Right ventricle myocardium inferior (tissue), 1 donor: ENCODE measurements around the gene IL20RA. TPM values are rescaled to one million over a fixed set of nuclear protein-coding genes. Genes with fewer than 3 reads are reported as not detected.

Source experiments
- ATAC-seq: fragments of 200-7000 bp; cut with Tn5 transposase; one replicate; pipeline ENCODE4 v1.9.1; 2020; ENCODE audit warnings: mild to moderate bottlenecking, moderate library complexity
- DNase-seq: peaks from one replicate; pipeline ENCODE4 v3.0.0; 2021; ENCODE audit errors: missing footprints
- intact Hi-C: fragments of 100-400 bp; cut with DNase I; formaldehyde crosslinking; loops from one replicate; pipeline ENCODE4 v1.11.0; 2022
- total RNA-seq: library from RNA; stranded (reverse); fragmentation: NEBNext Ultra II Directional; extraction: Animal tissue kit (Norgen Biotek cat#: 25700); gene quantifications from one replicate; pipeline ENCODE4 v1.2.1, GENCODE V29; 2021
- donor health status: DM: no; HTN: yes; CAD: no; lungs with severe emphysema.

IL20RA gene
- total RNA-seq, 1 donor from 2014 or later: 6.7 TPM

DNA sequence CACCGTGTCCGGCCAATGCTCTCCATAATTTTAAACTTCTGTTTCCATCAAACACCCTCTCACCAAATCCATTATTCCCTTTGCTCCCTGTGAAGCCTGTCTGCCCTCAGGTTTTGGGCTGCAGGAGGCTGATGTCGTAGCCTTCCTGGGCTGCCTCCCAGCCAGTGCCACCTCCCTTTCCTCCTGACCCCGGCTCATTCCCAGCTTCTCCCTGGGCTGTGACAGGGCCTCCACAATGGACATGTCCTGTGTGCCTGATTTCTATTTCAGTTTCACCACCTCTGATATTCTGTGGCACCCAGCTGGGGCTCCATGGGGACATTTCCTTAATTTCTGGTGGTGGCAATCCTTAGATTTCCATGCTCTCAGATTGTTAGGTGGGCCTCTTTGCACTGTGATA, 28.8 kb downstream of the IL20RA start:
- ATAC-seq (no peak), DNase-seq (no peak)
- intact Hi-C loops: loop anchor here (2.0 kb wide), 1 partner anchor 47 kb away; no protein-coding TSS in a partner anchor

DNA sequence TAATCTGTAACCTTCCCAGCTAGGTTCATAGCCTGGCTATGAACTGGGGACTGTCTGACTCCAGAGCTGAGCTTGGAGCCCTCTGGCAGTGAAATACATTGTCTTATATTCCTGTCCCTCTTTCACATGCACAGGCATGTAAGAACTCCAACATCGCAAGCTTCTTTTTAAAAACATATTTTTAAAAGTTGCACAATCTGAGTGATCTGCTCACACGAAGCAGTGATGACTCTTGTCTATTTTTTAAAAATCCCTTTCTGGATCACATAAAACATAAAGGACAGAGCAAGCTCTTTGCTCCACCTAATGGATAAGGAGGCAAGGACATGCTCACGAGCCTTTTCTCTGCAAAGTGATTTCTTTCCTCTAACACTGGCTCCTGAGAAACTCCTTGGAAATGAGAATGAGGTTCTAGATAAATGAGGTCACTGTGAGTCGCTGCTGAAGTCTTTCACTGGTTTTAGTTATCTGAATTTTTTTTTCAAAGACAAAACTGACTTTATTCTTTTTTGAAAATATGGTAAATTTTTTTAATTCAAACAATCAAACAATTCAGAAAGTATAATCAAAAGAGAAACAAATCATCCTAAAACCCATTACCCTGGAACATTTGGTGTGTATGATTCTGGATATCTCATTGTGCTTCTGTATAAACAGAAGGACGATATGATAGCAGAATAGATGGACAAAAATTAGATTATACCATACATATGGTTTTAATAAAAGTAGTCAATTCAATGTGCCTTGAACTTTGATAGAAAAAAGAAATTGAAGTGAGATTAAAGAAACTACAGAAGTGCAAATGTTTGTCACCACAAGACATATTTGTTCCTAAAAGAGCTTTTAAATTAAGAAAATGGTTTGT, 30.8 kb downstream of the IL20RA start:
- intact Hi-C loops: loop anchor here (5.0 kb wide), 2 partner anchors 167 to 367 kb away; no protein-coding TSS in a partner anchor
- ATAC-seq (peak; percentile 81), DNase-seq (no peak)

DNA sequence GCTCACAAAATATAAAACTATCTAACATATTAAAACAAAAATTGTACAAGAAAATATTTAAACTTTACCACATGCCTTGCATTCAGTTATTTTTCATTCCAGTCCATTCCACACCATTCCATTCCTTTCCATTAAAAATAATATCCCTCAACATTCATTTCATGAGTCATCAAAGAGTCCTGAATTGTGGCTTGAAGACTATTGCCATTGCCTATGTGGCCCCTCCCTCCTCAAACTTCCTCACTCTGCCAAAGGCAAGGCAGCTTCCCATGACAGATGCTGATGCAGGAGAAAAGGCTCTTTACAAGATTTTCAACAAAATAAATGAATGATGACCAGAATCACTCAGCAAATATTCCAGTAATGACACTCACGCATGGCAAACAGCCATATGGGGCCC, 31.7 kb downstream of the IL20RA start:
- ATAC-seq (no peak), DNase-seq (no peak)
- intact Hi-C loops: loop anchor here (5.0 kb wide), 2 partner anchors 166 to 366 kb away; no protein-coding TSS in a partner anchor

DNA sequence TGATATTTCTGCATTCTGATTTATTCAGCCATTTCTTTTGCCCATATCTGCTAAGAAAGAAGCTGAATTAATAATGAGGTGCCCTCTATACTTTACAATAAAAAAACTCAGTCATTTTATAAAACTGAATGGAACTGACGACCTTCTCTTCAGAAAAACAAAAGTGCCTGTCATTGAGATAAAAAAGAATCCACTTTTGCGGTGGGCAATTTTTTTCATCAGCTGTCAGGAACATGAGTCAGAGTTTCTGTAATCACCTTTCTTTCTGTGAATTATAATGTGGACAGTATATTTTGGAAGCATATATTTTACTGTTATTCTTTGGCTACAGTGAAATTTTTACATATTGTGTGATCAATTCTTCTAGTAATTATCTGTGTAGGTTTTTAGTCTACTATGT, 33.4 kb downstream of the IL20RA start:
- no peak for DNase-seq
- no peak for ATAC-seq
- intact Hi-C loops: loop anchor here (5.0 kb wide), 2 partner anchors 164 to 364 kb away; no protein-coding TSS in a partner anchor

DNA sequence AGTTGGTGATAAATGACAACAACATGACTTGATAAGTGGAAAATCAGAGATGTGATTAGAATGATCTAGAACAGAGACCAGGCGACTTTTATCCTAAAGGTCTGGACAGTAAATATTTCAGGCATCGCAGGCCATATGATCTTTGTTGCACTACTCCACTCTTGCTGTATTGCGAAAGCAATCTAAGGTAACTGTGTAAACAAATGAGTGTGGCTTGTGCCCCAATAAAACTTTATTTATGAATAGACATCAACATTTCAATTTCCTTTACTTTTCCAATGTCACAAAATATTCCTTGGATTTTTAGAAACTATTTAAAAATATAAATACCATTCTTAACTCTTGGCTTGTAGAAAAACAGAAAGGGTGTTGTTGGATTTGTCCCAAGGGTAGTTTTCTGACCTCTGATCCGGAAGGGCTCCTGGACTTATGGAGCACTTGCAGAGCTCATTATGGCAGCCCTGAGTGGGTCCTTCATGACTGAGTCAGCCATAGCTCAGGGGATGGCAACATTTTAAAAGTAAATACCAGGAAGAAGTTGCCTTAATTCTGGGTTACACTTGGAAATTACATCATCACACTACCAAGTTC, 34.5 kb downstream of the IL20RA start:
- no peak for ATAC-seq
- intact Hi-C loops: loop anchor here (5.0 kb wide), 2 partner anchors 163 to 363 kb away; no protein-coding TSS in a partner anchor

DNA sequence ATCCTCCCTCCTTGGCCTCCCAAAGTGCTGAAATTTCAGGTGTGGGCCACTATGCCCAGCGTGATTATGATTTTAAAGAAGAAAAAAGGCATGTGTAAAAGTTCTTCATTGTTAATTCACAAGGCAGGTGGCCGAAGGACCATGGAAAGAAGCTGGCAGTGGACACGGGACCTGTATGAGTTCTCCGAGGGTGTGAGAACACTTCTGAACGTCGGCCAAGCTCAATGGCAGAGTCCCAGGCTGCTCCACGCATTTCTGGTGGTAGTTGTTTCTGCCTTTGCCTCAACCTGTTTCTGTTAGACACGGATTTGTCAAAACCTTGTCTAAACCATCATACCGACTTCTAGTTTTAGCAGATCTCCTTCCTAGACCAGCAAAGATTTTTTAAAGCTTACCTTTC, 36.6 kb downstream of the IL20RA start:
- DNase-seq (no peak), ATAC-seq (peak; percentile 63)
- intact Hi-C loops: no loop called here

More for the DNA sequence above, 34.5 kb downstream of the IL20RA start:
- DNase-seq: no peak

DNA sequence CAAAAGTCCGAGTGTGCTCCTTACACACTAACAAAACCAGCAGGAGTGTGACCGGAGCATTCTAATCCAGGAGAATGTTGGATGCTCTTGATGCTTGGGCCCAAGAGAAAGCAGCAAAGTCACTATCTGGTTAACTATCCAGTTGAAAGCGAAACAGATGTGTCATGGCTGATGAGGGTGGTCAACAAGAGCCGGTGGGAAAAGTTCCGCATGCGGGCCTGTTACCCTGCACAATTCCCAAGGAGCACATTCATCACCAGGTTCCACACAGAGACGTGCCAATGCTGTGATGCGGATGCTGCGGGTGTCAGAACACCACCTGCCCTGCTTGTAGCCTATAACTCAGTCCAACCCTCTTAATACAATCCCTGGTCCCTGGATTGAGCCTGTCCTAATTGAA, 38.7 kb downstream of the IL20RA start:
- intact Hi-C loops: no loop called here
- ATAC-seq: no peak
- DNase-seq: no peak

DNA sequence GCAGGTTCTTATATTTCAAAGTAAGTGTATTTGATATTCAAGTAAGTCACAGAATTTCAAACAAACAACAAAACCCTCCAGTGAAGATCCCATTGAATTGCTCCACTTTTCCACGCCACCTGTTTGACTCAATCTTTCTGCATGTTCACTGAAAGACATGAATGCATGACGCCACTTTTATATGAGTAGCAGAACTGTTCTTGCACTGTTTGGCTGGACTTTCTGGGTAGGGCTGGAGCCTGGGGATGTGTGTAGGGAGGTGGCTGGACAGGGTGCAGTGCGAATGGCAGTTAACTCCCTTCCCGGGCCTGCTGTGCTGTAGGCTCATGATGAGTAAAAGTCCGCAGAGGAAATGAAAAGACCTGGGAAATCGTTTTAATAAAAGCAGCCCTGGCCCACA, 39.7 kb downstream of the IL20RA start:
- ATAC-seq: no peak
- no peak for DNase-seq
- intact Hi-C loops: no loop called here

DNA sequence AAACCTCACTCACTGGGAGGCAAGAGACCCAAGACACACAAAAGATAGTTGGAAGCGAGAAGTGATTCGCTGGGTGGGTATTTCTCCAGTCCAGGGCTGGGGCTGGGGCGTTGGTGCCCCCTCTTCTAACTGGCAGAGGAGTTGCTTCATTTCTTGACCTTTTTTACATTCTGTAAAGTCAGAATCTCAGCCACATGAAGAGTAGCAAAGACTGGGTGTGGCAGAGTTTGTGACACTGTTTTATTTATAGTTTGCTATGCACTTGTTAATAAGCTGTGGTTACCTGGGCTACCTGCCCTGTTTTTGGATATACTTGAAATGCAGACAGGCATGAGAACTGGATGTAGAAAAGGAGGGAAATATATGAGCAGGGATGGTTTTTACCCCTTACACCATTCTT, 42.3 kb downstream of the IL20RA start:
- no peak for DNase-seq
- intact Hi-C loops: no loop called here
- ATAC-seq: no peak

DNA sequence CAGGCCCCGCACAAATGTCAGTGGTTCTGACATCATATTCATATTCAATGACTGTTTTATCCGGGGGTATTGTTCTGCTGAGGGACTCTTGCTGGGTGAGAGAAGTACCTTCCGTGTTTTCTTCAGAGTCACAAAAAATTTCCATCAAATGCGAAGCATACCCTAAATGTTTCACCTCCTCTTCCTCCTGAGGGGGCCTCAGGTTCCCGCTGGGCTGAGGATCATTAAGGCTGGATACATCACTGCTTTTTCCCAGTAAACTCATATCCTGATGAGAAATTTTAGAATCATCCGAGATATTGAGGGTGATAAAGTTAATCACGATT, 42.8 kb downstream of the IL20RA start:
- ATAC-seq (no peak), DNase-seq (no peak)
- intact Hi-C loops: no loop called here

DNA sequence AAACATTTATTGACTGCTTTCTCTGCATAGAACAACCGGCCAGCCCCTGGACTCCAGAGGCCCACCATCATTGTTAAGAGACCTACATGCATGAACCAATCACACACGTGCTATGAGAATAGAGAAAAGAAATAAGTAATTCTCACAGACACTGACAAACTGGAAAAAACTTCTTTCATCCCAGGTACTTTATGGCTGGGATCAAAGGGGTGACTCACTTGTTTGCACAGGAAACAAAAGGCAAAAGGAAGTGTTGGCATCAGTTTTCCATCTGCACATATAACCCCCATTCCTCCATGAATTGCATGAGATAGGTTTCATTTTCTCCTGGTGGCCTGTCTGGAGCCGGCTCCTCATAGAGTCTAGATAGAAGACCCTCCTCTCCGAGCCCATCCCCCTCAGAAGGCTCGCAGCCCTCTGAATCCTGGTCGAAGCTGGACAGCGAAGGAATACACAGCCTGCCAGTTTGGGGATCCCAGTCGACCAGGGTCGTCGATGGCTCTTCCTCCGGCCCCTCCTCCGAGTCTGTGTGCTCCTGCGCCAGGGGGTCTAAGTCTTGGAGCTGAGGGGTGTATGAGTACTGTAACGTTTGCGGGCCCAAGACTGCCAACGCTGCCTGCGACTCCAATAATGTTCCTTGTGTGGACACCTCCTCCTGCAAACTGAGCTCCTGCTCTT, 43.3 kb downstream of the IL20RA start:
- DNase-seq (no peak), ATAC-seq (no peak)
- intact Hi-C loops: no loop called here

DNA sequence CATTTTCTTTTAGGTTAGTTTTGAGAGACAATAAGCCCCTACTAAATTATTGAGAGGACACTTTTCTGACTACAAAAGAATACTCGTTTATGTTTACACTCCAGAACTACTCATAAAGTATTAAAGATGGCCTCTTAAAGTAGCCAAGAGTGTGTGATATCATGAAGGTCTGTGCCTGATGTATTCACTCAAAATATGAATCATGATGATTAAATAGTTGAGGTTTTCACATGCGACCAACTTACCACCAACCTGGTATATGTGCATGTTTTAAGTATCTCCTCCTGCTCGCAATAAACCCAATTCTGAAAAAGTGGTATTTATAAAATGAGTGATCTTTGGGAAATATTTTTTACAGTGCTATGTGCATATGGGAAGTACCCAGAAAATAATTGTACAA, 43.9 kb downstream of the IL20RA start:
- DNase-seq (no peak), ATAC-seq (no peak)
- intact Hi-C loops: no loop called here

DNA sequence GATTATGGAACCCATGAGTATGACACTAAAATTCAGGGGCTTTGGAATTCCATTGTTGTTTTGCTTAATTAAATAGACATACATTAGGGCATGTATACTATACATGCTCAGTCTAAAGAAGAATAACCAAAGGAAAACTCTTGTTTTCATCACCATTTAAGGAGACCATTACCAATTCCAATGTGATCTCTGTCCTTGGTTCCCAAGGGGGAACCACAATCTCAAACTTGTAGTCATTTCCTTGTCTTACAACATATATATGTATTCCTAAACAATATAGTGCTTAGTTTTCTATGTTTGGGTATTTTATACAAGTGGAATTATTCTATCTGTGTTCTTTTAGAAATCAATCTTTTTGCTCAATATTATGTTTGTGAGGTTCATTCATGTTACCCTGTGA, 49.2 kb downstream of the IL20RA start:
- ATAC-seq (no peak), DNase-seq (no peak)
- intact Hi-C loops: no loop called here

DNA sequence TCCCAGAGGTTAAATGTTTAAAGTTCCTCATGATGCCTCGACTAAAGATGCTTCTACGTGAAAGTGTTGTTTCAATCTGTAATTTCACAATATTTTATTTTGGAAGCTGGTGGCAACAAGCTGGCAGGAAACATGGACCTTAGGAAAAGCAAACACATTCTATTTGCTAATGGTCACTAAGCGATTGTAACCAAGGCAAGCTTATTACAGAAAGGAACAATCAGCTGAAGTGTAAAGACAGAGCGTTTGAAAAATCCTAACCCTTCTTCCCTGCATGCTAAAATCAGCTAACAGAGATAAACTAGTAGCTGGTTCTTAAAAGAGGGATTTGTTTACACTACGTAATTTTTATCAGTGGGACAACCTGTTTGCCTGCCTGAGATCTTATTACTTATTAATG, 50.0 kb downstream of the IL20RA start:
- intact Hi-C loops: no loop called here
- DNase-seq: no peak
- ATAC-seq: no peak

DNA sequence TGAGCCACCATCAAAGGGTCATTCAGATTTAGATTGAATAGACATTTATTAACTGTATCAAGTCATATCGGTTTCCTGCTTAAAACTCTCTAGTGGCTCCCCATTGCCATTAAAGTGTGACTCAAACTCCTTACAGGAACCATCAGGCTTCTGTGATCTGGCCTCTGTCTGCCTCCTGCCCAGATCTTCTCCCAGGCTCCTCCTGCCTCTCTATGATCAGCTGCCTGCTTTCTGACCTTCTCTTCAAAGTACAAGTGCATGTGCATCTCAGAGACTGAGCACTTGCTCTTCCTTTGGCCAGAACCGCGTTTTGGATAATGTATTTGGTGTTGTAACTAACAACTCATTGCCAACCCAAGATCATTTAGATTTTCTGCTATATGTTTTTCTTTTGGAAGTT, 52.7 kb downstream of the IL20RA start:
- DNase-seq: no peak
- intact Hi-C loops: no loop called here
- no peak for ATAC-seq

DNA sequence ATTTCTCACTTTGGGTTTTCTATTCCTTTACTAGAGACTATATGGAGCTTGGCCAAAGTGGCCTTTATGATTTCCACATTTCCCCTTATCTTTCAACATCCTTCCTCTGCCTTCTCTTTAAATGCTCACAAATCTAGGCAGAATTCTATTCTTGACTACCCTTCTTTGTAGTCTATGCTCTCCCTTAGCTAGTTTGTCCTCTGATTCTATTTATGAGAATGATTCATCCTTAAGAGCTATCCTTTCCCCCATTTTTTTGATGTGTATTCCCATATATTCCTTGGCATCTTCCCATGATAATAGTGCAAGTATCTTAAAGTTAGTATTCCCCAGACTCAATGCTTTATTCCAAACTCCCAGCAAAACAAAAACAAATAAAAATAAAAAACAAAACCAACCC, 53.1 kb downstream of the IL20RA start:
- DNase-seq (no peak), ATAC-seq (no peak)
- intact Hi-C loops: no loop called here

DNA sequence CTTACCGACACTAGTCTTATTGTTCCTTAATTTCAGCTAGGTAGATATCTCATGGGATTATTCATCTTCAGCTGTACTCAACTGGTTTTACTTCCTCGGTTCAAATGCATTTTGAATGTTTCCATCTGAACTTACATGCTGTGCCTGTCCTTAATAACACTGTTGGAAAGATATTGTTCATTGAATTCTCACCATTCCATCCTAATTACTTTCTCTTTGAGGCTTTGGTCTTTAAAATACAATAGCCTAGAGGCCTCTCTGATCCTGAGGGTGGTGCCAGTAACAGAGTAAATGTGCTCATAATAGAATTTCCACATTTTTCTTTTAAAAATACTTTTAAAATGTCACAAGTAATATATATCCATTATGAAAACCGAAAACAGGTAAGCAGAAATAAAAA, 54.0 kb downstream of the IL20RA start:
- DNase-seq (no peak), ATAC-seq (no peak)
- intact Hi-C loops: no loop called here

DNA sequence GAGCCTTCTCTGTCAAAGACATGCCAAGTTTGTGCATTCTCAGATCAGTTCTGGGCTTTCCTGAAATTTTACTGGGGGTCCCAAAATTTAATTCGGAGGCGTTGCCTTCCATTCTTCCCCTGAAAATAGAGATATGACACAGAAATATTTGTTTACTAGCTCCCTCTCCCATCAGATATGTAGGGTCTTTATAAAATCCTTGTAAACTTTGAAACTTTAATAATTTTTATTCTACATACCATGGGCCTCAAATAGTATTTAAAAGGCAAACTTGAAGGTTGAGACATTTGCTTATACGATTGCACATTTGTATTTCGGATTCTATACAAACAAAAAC, 54.6 kb downstream of the IL20RA start:
- DNase-seq (no peak), ATAC-seq (no peak)
- intact Hi-C loops: no loop called here

DNA sequence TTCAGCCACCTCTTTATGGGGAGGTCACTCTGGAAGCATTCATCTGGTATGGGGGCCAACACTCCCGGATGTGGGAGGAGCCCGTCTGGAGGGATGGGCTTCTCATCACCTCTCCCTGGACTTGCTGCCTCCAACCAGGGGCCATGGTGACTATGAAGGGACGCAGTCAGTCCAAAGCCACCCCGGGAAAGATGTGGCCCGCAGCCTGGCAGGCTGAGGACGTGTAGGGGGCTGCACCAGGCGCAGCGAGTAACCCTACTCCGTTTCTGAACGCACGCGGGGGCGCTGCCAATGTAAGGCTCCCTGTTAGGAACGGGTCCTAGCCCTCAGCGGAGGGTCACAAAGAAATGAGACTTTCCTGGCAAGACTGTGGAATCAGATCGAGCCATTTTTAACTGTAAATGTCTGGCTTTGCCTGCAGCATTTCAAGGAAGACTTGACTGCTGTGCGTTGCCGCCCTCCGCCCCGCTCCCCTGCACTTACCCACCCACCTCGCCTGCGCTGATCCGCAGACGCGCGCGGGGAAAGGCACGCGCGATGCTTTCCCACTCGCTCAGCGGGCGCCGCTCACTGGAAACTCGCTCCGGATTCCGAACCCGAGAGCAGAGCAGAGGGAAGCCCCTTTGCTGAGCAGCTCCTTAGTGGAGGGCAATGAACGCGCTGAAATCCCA, 55.1 kb downstream of the IL20RA start:
- intact Hi-C loops: no loop called here
- peak; percentile 76 for DNase-seq
- ATAC-seq: peak; percentile 92
